ENCODE data around the gene FGD5. TPM values are rescaled to one million over a fixed set of nuclear protein-coding genes. Genes with fewer than 3 reads are reported as not detected.

FGD5 gene
- total RNA-seq, 1 donor from 2014 or later, result 0.22 TPM

DNA sequence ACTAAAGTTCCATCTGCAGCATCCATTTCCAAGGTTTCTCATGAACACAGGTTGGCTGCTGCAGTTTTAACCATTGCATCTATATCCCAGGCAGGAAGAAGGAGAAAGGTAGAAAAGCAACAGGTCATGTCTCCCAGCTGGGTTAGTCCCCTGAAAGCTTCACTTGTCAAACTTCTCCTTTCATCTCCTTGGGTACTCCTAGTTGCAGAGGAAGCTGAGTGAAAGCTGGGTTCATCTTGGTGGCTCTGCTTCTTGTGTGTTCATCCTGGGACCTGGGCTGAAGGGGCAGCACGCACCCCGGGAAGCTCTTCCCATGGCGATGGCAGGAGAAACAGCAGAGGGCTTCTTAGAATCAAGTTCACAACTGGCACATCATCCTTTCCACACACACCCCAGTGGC is 67.3 kb downstream of the FGD5 start:
- DNase-seq (ENCODE audit: low spot score), result no peak
- Mint-ChIP-seq H3K9me3 (ENCODE audit: low read depth) (no peaks in the 10 kb centered on the region), H3K27ac (ENCODE audit: unreplicated experiment) (no peak overlapping the region), H3K4me1 (ENCODE audit: low read depth) (no peaks in the 10 kb centered on the region), H3K27me3 (ENCODE audit: low read depth) (peaks cover 56% of the 10 kb centered on the region), H3K4me3 (ENCODE audit: unreplicated experiment) (no peak overlapping the region), H3K36me3 (ENCODE audit: low read depth) (no peaks in the 10 kb centered on the region)
- TF ChIP-seq, protein P1, sequence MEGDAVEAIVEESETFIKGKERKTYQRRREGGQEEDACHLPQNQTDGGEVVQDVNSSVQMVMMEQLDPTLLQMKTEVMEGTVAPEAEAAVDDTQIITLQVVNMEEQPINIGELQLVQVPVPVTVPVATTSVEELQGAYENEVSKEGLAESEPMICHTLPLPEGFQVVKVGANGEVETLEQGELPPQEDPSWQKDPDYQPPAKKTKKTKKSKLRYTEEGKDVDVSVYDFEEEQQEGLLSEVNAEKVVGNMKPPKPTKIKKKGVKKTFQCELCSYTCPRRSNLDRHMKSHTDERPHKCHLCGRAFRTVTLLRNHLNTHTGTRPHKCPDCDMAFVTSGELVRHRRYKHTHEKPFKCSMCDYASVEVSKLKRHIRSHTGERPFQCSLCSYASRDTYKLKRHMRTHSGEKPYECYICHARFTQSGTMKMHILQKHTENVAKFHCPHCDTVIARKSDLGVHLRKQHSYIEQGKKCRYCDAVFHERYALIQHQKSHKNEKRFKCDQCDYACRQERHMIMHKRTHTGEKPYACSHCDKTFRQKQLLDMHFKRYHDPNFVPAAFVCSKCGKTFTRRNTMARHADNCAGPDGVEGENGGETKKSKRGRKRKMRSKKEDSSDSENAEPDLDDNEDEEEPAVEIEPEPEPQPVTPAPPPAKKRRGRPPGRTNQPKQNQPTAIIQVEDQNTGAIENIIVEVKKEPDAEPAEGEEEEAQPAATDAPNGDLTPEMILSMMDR (IDR thresholded peaks at IDR 0.05), result no peak

DNA sequence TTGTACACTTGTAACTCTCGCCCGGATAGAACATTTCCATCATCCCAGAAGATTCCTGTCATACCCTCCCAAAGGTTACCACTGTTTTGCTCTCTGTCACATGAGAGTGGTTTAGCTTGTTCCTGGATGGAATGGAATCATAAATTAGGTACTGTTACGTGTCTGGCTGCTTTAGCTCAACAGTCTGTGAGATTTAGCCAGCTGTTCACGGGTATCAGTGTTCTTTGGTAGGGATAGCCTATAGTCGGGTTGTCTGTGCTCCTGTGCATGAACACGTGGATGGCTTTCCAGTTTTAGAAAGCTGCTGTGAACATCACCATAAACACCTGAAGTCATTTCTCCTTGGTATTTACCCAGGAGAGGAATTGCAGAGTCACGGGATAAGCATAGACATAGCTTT is 70.4 kb downstream of the FGD5 start:
- H3K9me3 Mint-ChIP-seq (ENCODE audit: low read depth), result no peaks in the 10 kb centered on the region
- TF ChIP-seq, protein P1 (IDR thresholded peaks at IDR 0.05), result no peak
- H3K4me1 Mint-ChIP-seq (ENCODE audit: low read depth), result no peaks in the 10 kb centered on the region
- H3K4me3 Mint-ChIP-seq (ENCODE audit: unreplicated experiment), result no peak overlapping the region
- no peak overlapping the region for H3K27ac Mint-ChIP-seq (ENCODE audit: unreplicated experiment)
- H3K27me3 Mint-ChIP-seq (ENCODE audit: low read depth), result peaks cover 56% of the 10 kb centered on the region
- H3K36me3 Mint-ChIP-seq (ENCODE audit: low read depth), result no peaks in the 10 kb centered on the region
- no peak for DNase-seq (ENCODE audit: low spot score)

DNA sequence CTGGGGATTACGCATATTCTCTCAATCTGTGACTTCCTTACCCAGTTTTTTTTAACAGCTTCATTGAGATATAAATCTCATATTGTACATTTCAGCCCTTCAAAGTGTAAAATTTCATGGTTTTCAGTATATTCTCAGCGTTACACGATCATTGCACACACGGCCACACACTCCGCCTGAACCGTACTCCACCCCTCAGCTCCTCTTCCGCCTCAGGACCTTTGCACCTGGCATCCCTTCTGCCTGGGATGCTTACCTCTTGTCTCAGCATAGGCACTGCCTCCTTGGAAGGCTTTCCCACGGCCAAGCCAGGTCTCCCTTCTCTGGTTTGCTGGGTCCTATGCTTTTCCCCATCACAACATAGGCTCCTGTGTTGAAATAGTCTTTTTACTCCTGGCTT is 71.2 kb downstream of the FGD5 start:
- Mint-ChIP-seq H3K36me3 (ENCODE audit: low read depth) (no peaks in the 10 kb centered on the region), H3K9me3 (ENCODE audit: low read depth) (no peaks in the 10 kb centered on the region), H3K27ac (ENCODE audit: unreplicated experiment) (no peak overlapping the region), H3K27me3 (ENCODE audit: low read depth) (peaks cover 56% of the 10 kb centered on the region), H3K4me3 (ENCODE audit: unreplicated experiment) (no peak overlapping the region), H3K4me1 (ENCODE audit: low read depth) (no peaks in the 10 kb centered on the region)
- TF ChIP-seq, protein P1 (IDR thresholded peaks at IDR 0.05), result no peak
- DNase-seq (ENCODE audit: low spot score), result no peak

DNA sequence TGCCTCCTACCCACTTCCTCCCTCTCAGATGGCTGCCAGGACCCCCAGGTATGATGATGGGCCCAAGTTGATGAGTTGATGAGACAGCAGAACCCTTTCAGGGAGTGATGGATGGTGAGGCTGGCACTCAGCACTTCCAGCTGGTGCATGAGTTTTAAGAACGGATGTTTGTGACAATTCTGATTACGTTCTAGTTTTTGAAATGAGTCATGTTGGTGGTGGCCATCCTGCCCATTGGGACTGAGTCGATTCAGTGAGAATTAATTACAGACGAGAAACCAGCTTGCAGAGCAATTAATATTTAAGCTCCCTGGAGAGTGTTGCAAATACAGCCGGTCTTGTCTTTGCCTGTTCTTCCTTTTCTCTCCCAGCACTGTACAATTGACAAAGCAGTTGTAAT is 71.7 kb downstream of the FGD5 start:
- no peaks in the 10 kb centered on the region for H3K36me3 Mint-ChIP-seq (ENCODE audit: low read depth)
- H3K27me3 Mint-ChIP-seq (ENCODE audit: low read depth), result peaks cover 57% of the 10 kb centered on the region
- H3K9me3 Mint-ChIP-seq (ENCODE audit: low read depth), result no peaks in the 10 kb centered on the region
- TF ChIP-seq, protein P1 (IDR thresholded peaks at IDR 0.05), result no peak
- no peak for DNase-seq (ENCODE audit: low spot score)
- H3K27ac Mint-ChIP-seq (ENCODE audit: unreplicated experiment), result no peak overlapping the region
- no peak overlapping the region for H3K4me3 Mint-ChIP-seq (ENCODE audit: unreplicated experiment)
- no peaks in the 10 kb centered on the region for H3K4me1 Mint-ChIP-seq (ENCODE audit: low read depth)

DNA sequence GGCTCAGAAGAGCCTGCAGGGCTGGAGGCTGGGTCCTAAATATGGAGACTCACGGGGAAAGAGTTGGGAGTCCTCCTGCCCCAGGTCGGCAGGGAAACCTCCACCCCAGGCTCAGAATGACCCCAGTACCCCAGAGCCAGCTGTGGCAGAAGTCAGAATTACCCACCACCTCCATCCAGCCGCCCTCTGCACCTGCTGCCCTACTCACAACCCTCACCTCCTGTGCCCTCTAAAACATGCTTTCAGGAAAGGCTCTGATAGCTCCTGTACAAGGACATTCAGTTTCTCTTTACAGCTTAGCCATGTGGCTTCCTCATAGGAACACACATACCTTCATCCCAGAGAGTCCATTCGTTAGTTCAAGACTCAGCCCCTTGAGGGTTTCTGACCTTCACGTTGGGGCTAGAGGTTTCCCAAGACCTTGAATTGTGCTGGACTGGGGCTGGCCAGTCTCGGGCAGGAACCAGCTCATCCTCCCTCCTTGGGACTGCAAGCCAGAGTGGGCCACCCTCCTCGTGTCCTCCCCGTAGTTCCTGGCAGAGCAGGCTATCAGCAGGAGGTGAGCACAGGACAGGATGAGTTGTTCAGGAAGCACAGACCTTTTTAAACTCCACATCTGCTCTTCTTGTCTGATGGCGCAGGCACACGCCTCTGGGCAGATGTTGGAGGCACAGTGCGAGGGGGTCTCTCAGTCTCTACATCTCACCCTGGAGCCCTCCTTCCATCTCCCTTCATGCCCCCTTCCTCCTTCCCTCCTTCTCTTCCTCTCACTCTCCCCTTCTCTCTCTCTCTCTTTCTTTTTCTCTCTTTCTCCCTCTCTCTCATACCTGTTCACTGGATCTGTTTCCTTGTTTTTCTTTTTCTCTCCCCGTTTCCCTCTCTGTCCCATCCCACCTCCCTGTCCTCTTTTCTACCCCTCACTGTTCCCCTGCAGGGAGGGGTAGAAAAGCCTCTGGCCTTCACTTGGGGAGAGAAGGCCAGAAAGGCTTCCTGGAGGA is 72.7 kb downstream of the FGD5 start:
- Mint-ChIP-seq H3K4me1 (ENCODE audit: low read depth) (no peaks in the 10 kb centered on the region), H3K27ac (ENCODE audit: unreplicated experiment) (no peak overlapping the region), H3K27me3 (ENCODE audit: low read depth) (peaks cover 54% of the 10 kb centered on the region), H3K36me3 (ENCODE audit: low read depth) (no peaks in the 10 kb centered on the region), H3K4me3 (ENCODE audit: unreplicated experiment) (no peak overlapping the region), H3K9me3 (ENCODE audit: low read depth) (no peaks in the 10 kb centered on the region)
- no peak for DNase-seq (ENCODE audit: low spot score)
- TF ChIP-seq, protein P1 (IDR thresholded peaks at IDR 0.05), result no peak
